ENCODE measurements around the gene RGR. TPM values are rescaled to one million over a fixed set of nuclear protein-coding genes. Genes with fewer than 3 reads are reported as not detected.
A peak's percentile ranks its signal among the peaks of the same experiment; 100 is the strongest.

RGR gene
- total RNA-seq, 1 donor from 2014 or later: not detected

- FAIRE-seq (no peak), DNase-seq (ENCODE audit: low read depth) (no peak)
- H3K36me3 ChIP-seq (ENCODE audit: control insufficient read depth, insufficient read depth, low read length): no peaks in the 10 kb centered on the region
- H3K27me3 ChIP-seq (ENCODE audit: control insufficient read depth, insufficient read depth, low read length): no peaks in the 10 kb centered on the region
- no peak overlapping the region for H3K4me3 ChIP-seq (ENCODE audit: low read depth, low read length)
- TF ChIP-seq CTCF (IDR thresholded peaks at IDR 0.05; ENCODE audit: insufficient read depth, low read length, severe bottlenecking): no peak
Observed at GRCh38 chr10:84308021-84308420, 63.2 kb downstream of the RGR start.

GRCh38 chr10:84308481-84309304, 63.8 kb downstream of the RGR start:
- no peak for TF ChIP-seq CTCF (IDR thresholded peaks at IDR 0.05; ENCODE audit: insufficient read depth, low read length, severe bottlenecking)
- DNase-seq (ENCODE audit: low read depth) (peak; percentile 29), FAIRE-seq (no peak)
- Histone ChIP-seq H3K4me3 (ENCODE audit: low read depth, low read length) (no peak overlapping the region), H3K36me3 (ENCODE audit: control insufficient read depth, insufficient read depth, low read length) (no peaks in the 10 kb centered on the region), H3K27me3 (ENCODE audit: control insufficient read depth, insufficient read depth, low read length) (no peaks in the 10 kb centered on the region)

Other genes starting within 250 kb of the RGR start
- gene GHITM, start 105.5 kb upstream of the RGR start, total RNA-seq: 415 and 431 TPM in 2 replicates
- 0.53 and 2.6 TPM in 2 replicates for gene GPR15LG, start 71.3 kb upstream of the RGR start, total RNA-seq
- gene CDHR1, start 50.5 kb upstream of the RGR start, total RNA-seq: 0.53 and 0.90 TPM in 2 replicates
- gene LRIT2, start 19.5 kb upstream of the RGR start, total RNA-seq: not detected in 2 replicates
- gene LRIT1, start 3.5 kb upstream of the RGR start, total RNA-seq: not detected in 2 replicates
- gene CCSER2, start 83.5 kb downstream of the RGR start, total RNA-seq: 22.4 and 25.2 TPM in 2 replicates

Measured in bronchial epithelial cell (primary cell).